Epithelial cell of esophagus (primary cell): ENCODE data around the gene TAX1BP1.

Source experiments
- DNase-seq: peaks from one replicate; pipeline ENCODE4 v3.0.0; 2010; ENCODE audit warnings: low read depth
- H3K4me3 ChIP-seq: 2 replicates; pipeline ENCODE4 v1.5.1; 2011; ENCODE audit warnings: mild to moderate bottlenecking, low read length, control low read depth
- CTCF ChIP-seq: IDR thresholded peaks from 2 replicates; pipeline ENCODE4 v1.5.1; 2011; ENCODE audit warnings: low read depth, mild to moderate bottlenecking, low read length, control low read depth, inconsistent platforms; ENCODE audit not compliant: insufficient read depth; ENCODE audit errors: missing control alignments

The TAX1BP1 gene

GRCh38 chr7:27793780-27794179, 53.8 kb downstream of the TAX1BP1 start:
- TF ChIP-seq CTCF = no peak
- no peak overlapping the region for H3K4me3 ChIP-seq
- DNase-seq = peak; percentile 37

- TF ChIP-seq CTCF = no peak
- no peak for DNase-seq
Measured at GRCh38 chr7:27795977-27796376, 56.0 kb downstream of the TAX1BP1 start.

GRCh38 chr7:27799212-27799611, 59.2 kb downstream of the TAX1BP1 start:
- DNase-seq = no peak
- no peak for TF ChIP-seq CTCF
- no peak overlapping the region for H3K4me3 ChIP-seq

More at GRCh38 chr7:27795977-27796376, 56.0 kb downstream of the TAX1BP1 start:
- no peak overlapping the region for H3K4me3 ChIP-seq

- H3K4me3 ChIP-seq = no peak overlapping the region
- no peak for TF ChIP-seq CTCF
- DNase-seq = no peak
Measured at GRCh38 chr7:27802999-27803398, 63.0 kb downstream of the TAX1BP1 start.

- H3K4me3 ChIP-seq = no peak overlapping the region
- no peak for DNase-seq
- no peak for TF ChIP-seq CTCF
Measured at GRCh38 chr7:27804139-27804538, 64.2 kb downstream of the TAX1BP1 start.

GRCh38 chr7:27808626-27809025, 68.7 kb downstream of the TAX1BP1 start:
- no peak for TF ChIP-seq CTCF
- no peak overlapping the region for H3K4me3 ChIP-seq
- DNase-seq = peak; percentile 40

GRCh38 chr7:27810186-27810585, 70.2 kb downstream of the TAX1BP1 start:
- no peak for TF ChIP-seq CTCF
- H3K4me3 ChIP-seq = no peak overlapping the region
- DNase-seq = no peak
